SK-N-MC (cell line): Measurements from ENCODE around the gene TXNRD1.

Experiments used
- DNase-seq: peaks from one replicate; pipeline ENCODE4 v3.0.0-alpha.2; 2011; ENCODE audit warnings: low read depth, low spot score
- H3K27ac ChIP-seq: fragments of 200-600 bp; sonication (generic); 2 replicates; pipeline ENCODE4 v1.5.1; 2016; ENCODE audit warnings: mixed run types
- H3K36me3 ChIP-seq: fragments of 200-600 bp; sonication (generic); 2 replicates; pipeline ENCODE4 v1.6.1; 2017; ENCODE audit warnings: antibody characterized with exemption, low read length, mixed read lengths; ENCODE audit not compliant: insufficient read depth
- H3K4me3 ChIP-seq: fragments of 200-600 bp; sonication (generic); 2 replicates; pipeline ENCODE4 v1.5.1; 2016
- H3K9ac ChIP-seq: fragments of 200-600 bp; sonication (generic); 2 replicates; pipeline ENCODE4 v1.8.0; 2017; ENCODE audit warnings: mixed run types, mixed read lengths; ENCODE audit not compliant: insufficient read length
- H3K9me3 ChIP-seq: fragments of 200-600 bp; sonication (generic); 2 replicates; pipeline ENCODE4 v1.6.1; 2017; ENCODE audit warnings: low read depth, mild to moderate bottlenecking, antibody characterized with exemption, low read length, moderate library complexity, mixed read lengths
- EZH2 ChIP-seq: fragments of 200-600 bp; sonication (generic); IDR thresholded peaks from one replicate; pipeline ENCODE4 v1.6.1; 2017; ENCODE audit warnings: antibody characterized with exemption
- FOXP2 ChIP-seq: optimal IDR thresholded peaks from 2 replicates; pipeline ENCODE3; 2011; ENCODE audit warnings: mild to moderate bottlenecking, moderate library complexity; ENCODE audit not compliant: insufficient read depth; ENCODE audit errors: extremely low read length, control extremely low read depth
- POLR2AphosphoS5 ChIP-seq: IDR thresholded peaks from 2 replicates; pipeline ENCODE4 v1.6.1; 2012; ENCODE audit warnings: mild to moderate bottlenecking, low read depth, low read length, borderline replicate concordance

Gene TXNRD1

GRCh38 chr12:104359216-104359615 is 143.6 kb downstream of the TXNRD1 start:
- TF ChIP-seq EZH2 (no peak), FOXP2 (no peak), POLR2AphosphoS5 (no peak)
- DNase-seq = no peak
- H3K36me3 ChIP-seq = no peaks in the 10 kb centered on the region
- H3K4me3 ChIP-seq = no peak overlapping the region
- no peak overlapping the region for H3K27ac ChIP-seq
- no peaks in the 10 kb centered on the region for H3K9me3 ChIP-seq
- H3K9ac ChIP-seq = no peak overlapping the region

GRCh38 chr12:104360157-104360556 is 144.6 kb downstream of the TXNRD1 start:
- no peaks in the 10 kb centered on the region for H3K9me3 ChIP-seq
- H3K27ac ChIP-seq = no peak overlapping the region
- DNase-seq = no peak
- H3K4me3 ChIP-seq = no peak overlapping the region
- H3K9ac ChIP-seq = no peak overlapping the region
- no peaks in the 10 kb centered on the region for H3K36me3 ChIP-seq
- TF ChIP-seq EZH2 = no peak
- TF ChIP-seq POLR2AphosphoS5 = no peak
- no peak for TF ChIP-seq FOXP2

GRCh38 chr12:104360983-104361707 is 145.6 kb downstream of the TXNRD1 start:
- Histone ChIP-seq H3K9ac (no peak overlapping the region), H3K4me3 (peak overlapping the region; percentile 17), H3K27ac (peak overlapping the region; percentile 65; the same call in 1 of the 2 replicates), H3K9me3 (no peaks in the 10 kb centered on the region), H3K36me3 (no peaks in the 10 kb centered on the region)
- peak; percentile 6 for DNase-seq
- TF ChIP-seq EZH2 (no peak), FOXP2 (no peak), POLR2AphosphoS5 (no peak)

- no peak overlapping the region for H3K27ac ChIP-seq
- no peaks in the 10 kb centered on the region for H3K36me3 ChIP-seq
- no peaks in the 10 kb centered on the region for H3K9me3 ChIP-seq
- H3K4me3 ChIP-seq = no peak overlapping the region
- no peak overlapping the region for H3K9ac ChIP-seq
- TF ChIP-seq FOXP2 (no peak), POLR2AphosphoS5 (no peak), EZH2 (no peak)
- no peak for DNase-seq
These were observed 150.4 kb downstream of the TXNRD1 start for GRCh38 chr12:104365921-104366410.

- Histone ChIP-seq H3K4me3 (no peak overlapping the region), H3K36me3 (no peaks in the 10 kb centered on the region), H3K27ac (no peak overlapping the region), H3K9me3 (no peaks in the 10 kb centered on the region), H3K9ac (no peak overlapping the region)
- DNase-seq = no peak
- TF ChIP-seq FOXP2 (no peak), POLR2AphosphoS5 (no peak), EZH2 (no peak)
These were observed 154.1 kb downstream of the TXNRD1 start for GRCh38 chr12:104369708-104370107.

- no peak for DNase-seq
- H3K4me3 ChIP-seq = no peak overlapping the region
These were observed 155.7 kb downstream of the TXNRD1 start for GRCh38 chr12:104371043-104371870.

GRCh38 chr12:104372061-104372720 is 156.6 kb downstream of the TXNRD1 start:
- Histone ChIP-seq H3K9me3 (no peaks in the 10 kb centered on the region), H3K27ac (no peak overlapping the region), H3K9ac (no peak overlapping the region), H3K4me3 (no peak overlapping the region), H3K36me3 (no peaks in the 10 kb centered on the region)
- no peak for TF ChIP-seq EZH2
- TF ChIP-seq POLR2AphosphoS5 = no peak
- TF ChIP-seq FOXP2 = no peak
- DNase-seq = no peak

More at GRCh38 chr12:104371043-104371870, 155.7 kb downstream of the TXNRD1 start:
- Histone ChIP-seq H3K36me3 (no peaks in the 10 kb centered on the region), H3K9ac (no peak overlapping the region), H3K27ac (no peak overlapping the region), H3K9me3 (no peaks in the 10 kb centered on the region)
- TF ChIP-seq EZH2 (no peak), POLR2AphosphoS5 (no peak), FOXP2 (no peak)
